SK-N-SH (cell line): Measurements from ENCODE around the gene CHCHD6. TPM values are rescaled to one million over a fixed set of nuclear protein-coding genes. Genes with fewer than 3 reads are reported as not detected.

ENCODE experiments used
- CTCF ChIA-PET: fragments of 300-600, 350-600 bp; formaldehyde crosslinking; extraction: SDS; loops from one replicate; lab custom pipeline; 2021; lab: Yijun Ruan, JAX
- POLR2A ChIA-PET: fragments of 350-600 bp; sonication (Branson Sonifier 250); formaldehyde crosslinking; extraction: SDS; loops from one replicate; lab custom pipeline; 2020; ENCODE audit warnings: antibody characterized with exemption, inconsistent platforms; lab: Yijun Ruan, JAX
- DNase-seq: peaks from one replicate; pipeline ENCODE4 v3.0.0; 2012
- H2AFZ ChIP-seq: fragments of 200-600 bp; sonication (generic); 2 replicates; pipeline ENCODE4 v1.8.1; 2016; ENCODE audit warnings: antibody characterized with exemption, mild to moderate bottlenecking, low read depth
- H3F3A ChIP-seq: fragments of 200-600 bp; sonication (generic); replicated peaks from 2 replicates; pipeline ENCODE3; 2016; ENCODE audit warnings: antibody characterized with exemption, mild to moderate bottlenecking; ENCODE audit not compliant: insufficient read depth
- H3K27ac ChIP-seq, 2 experiments: fragments of 200-500 bp in 1 of 2; fragments of 200-600 bp in 1 of 2; sonication (Bioruptor generic) in 1 of 2; sonication (generic), shearing (Covaris generic) in 1 of 2; 2 replicates each; pipeline versions ENCODE4 v1.5.1 to v1.6.1; 2014 to 2016; ENCODE audit warnings: low read depth in 2 of 2, inconsistent platforms in 1 of 2, low read length in 1 of 2, mild to moderate bottlenecking in 1 of 2, mixed read lengths in 1 of 2
- H3K27me3 ChIP-seq: fragments of 200-600 bp; sonication (generic), shearing (Covaris generic); 2 replicates; pipeline ENCODE4 v1.6.1; 2016; ENCODE audit warnings: mixed run types; ENCODE audit not compliant: insufficient read depth
- H3K36me3 ChIP-seq, 2 experiments: fragments of 200-500 bp in 1 of 2; fragments of 200-600 bp in 1 of 2; sonication (Bioruptor generic) in 1 of 2; sonication (generic) in 1 of 2; replicated peaks in 1 of 2; 2 replicates each; pipeline versions ENCODE3 to v1.5.1; 2014 to 2016; ENCODE audit warnings: low read length in 1 of 2, mild to moderate bottlenecking in 1 of 2; ENCODE audit not compliant: insufficient read depth in 2 of 2, control insufficient read depth in 1 of 2
- H3K4me1 ChIP-seq, 2 experiments: fragments of 200-500 bp in 1 of 2; fragments of 200-600 bp in 1 of 2; sonication (Bioruptor generic) in 1 of 2; sonication (generic), shearing (Covaris generic) in 1 of 2; 2 replicates each; pipeline versions ENCODE4 v1.5.1 to v1.6.1; 2014 to 2016; ENCODE audit warnings: low read depth in 1 of 2, low read length in 1 of 2, mixed run types in 1 of 2; ENCODE audit not compliant: insufficient read depth in 2 of 2, control insufficient read depth in 1 of 2
- H3K4me2 ChIP-seq: fragments of 200-600 bp; sonication (generic), shearing (Covaris generic); 2 replicates; pipeline ENCODE4 v1.6.1; 2017; ENCODE audit warnings: mixed run types
- H3K4me3 ChIP-seq, 2 experiments: fragments of 200-500 bp in 1 of 2; fragments of 200-600 bp in 1 of 2; sonication (Bioruptor generic) in 1 of 2; sonication (generic), shearing (Covaris generic) in 1 of 2; 2 replicates each; pipeline versions ENCODE4 v1.5.1 to v1.8.1; 2014 to 2016; ENCODE audit warnings: low read depth in 2 of 2, inconsistent platforms in 1 of 2, low read length in 1 of 2, mild to moderate bottlenecking in 1 of 2, mixed read lengths in 1 of 2, moderate library complexity in 1 of 2
- H3K79me2 ChIP-seq: fragments of 200-600 bp; sonication (generic); 2 replicates; pipeline ENCODE4 v1.8.1; 2017; ENCODE audit warnings: mild to moderate bottlenecking; ENCODE audit not compliant: insufficient read depth
- H3K9ac ChIP-seq: fragments of 200-600 bp; sonication (generic); 2 replicates; pipeline ENCODE4 v1.6.1; 2017; ENCODE audit warnings: mixed run types
- H3K9me2 ChIP-seq: fragments of 200-600 bp; sonication (generic); 2 replicates; pipeline ENCODE4 v1.6.1; 2017; ENCODE audit warnings: mixed run types
- H3K9me3 ChIP-seq: fragments of 200-600 bp; sonication (generic); 2 replicates; pipeline ENCODE4 v1.6.1; 2017; ENCODE audit warnings: mixed run types, mild to moderate bottlenecking, moderate library complexity
- H4K20me1 ChIP-seq: fragments of 200-600 bp; sonication (generic); 2 replicates; pipeline ENCODE4 v1.6.1; 2017; ENCODE audit warnings: mild to moderate bottlenecking, mixed run types; ENCODE audit not compliant: insufficient read depth
- ELF1 ChIP-seq: IDR thresholded peaks from 2 replicates; pipeline ENCODE4 v1.4.0; 2012
- EP300 ChIP-seq, 2 experiments: IDR thresholded peaks; 2 replicates each; pipeline versions ENCODE4 v1.4.0 to v1.6.1; 2012; ENCODE audit warnings: borderline replicate concordance in 1 of 2, low read depth in 1 of 2, low read length in 1 of 2
- FOXJ3 ChIP-seq: sonication (generic); formaldehyde crosslinking; IDR thresholded peaks from 2 replicates; pipeline ENCODE4 v1.5.1; 2020; ENCODE audit warnings: mild to moderate bottlenecking, missing genetic modification reagents
- FOXM1 ChIP-seq: IDR thresholded peaks from 2 replicates; pipeline ENCODE4 v1.4.0; 2012; ENCODE audit warnings: low read depth, mild to moderate bottlenecking
- GABPA ChIP-seq: IDR thresholded peaks from 2 replicates; pipeline ENCODE4 v1.4.0; 2012; ENCODE audit warnings: low read depth, mild to moderate bottlenecking
- JUND ChIP-seq: IDR thresholded peaks from 2 replicates; pipeline ENCODE4 v1.4.0; 2012
- MXI1 ChIP-seq: IDR thresholded peaks from 2 replicates; pipeline ENCODE4 v1.6.1; 2012; ENCODE audit warnings: mild to moderate bottlenecking, low read depth, low read length, improper control_type of control experiment
- NFIC ChIP-seq: IDR thresholded peaks from 2 replicates; pipeline ENCODE4 v1.4.0; 2012; ENCODE audit warnings: borderline replicate concordance
- NRF1 ChIP-seq: IDR thresholded peaks from 2 replicates; pipeline ENCODE4 v1.6.1; 2012; ENCODE audit warnings: low read depth, mild to moderate bottlenecking, low read length
- RXRA ChIP-seq: IDR thresholded peaks from 2 replicates; pipeline ENCODE4 v1.4.0; 2012; ENCODE audit warnings: low read depth, mild to moderate bottlenecking, borderline replicate concordance
- SMC3 ChIP-seq: IDR thresholded peaks from 2 replicates; pipeline ENCODE4 v1.6.1; 2012; ENCODE audit warnings: low read depth, low read length, improper control_type of control experiment
- TEAD4 ChIP-seq: IDR thresholded peaks from 2 replicates; pipeline ENCODE4 v1.4.0; 2012; ENCODE audit warnings: mild to moderate bottlenecking, borderline replicate concordance; ENCODE audit not compliant: insufficient read depth
- YY1 ChIP-seq: IDR thresholded peaks from 2 replicates; pipeline ENCODE4 v1.4.0; 2012; ENCODE audit warnings: low read depth, mild to moderate bottlenecking
- WGBS: methylation state at CpG from one replicate; pipeline ENCODE4 v1.1.6; 2017; ENCODE audit warnings: low lambda C conversion rate; 5-methylcytosine and 5-hydroxymethylcytosine counted together
- polyA plus RNA-seq, 3 experiments: library from polyadenylated mRNA; depleted of rRNA; stranded (reverse); fragments of >200 nt; gene quantifications; 2 replicates each; pipeline ENCODE4 v1.2.3, GENCODE V29; 2012
- TF ChIP-seq, protein P1 (sequence below): fragments of 150-350 bp; IDR thresholded peaks from 2 replicates; pipeline ENCODE4 v1.6.1; 2016; ENCODE audit warnings: mild to moderate bottlenecking, low read depth, low read length
- TF ChIP-seq, protein P2 (sequence below): IDR thresholded peaks from 2 replicates; pipeline ENCODE4; 2012
- TF ChIP-seq, protein P3 (sequence below): fragments of 150-350 bp; IDR thresholded peaks from 2 replicates; pipeline ENCODE4 v1.6.1; 2017; ENCODE audit warnings: antibody characterized with exemption, low read length, low read depth, borderline replicate concordance
- TF ChIP-seq, protein P4 (sequence below): IDR thresholded peaks from 2 replicates; pipeline ENCODE4 v1.4.0; 2012; ENCODE audit warnings: low read depth, borderline replicate concordance

Gene CHCHD6
- polyA plus RNA-seq, 1 of the 3 experiments (the other 2 are of a cell fraction), result 42.5 TPM

DNA sequence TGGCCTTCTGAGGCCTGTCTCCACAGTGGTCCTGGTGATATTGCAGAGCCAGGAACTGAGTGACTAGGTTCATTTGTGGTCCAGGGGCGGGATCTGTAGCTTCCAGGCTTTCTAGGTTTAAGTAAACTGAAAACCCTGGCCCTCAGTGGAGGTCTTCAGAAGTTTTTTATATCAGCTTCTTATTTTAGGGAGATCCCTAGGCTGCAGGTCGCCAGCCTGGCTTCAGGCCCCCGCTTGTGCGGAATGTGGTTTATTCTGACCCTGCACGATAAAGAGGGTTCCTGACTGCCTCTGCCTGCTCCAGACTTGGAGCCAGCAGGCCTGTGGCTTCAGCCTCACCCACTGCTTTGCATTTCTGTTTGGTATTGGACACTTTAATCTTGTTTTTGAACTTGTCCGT is 145.0 kb downstream of the CHCHD6 start:
- Histone ChIP-seq H3K79me2 (no peaks in the 10 kb centered on the region), H4K20me1 (no peaks in the 10 kb centered on the region), H3K9ac (no peak overlapping the region), H3K4me3 (no peak overlapping the region), H3F3A (no peaks in the 10 kb centered on the region), H2AFZ (no peak overlapping the region), H3K27me3 (no peaks in the 10 kb centered on the region), H3K9me2 (no peaks in the 10 kb centered on the region), H3K4me2 (no peak overlapping the region), H3K36me3 (no peaks in the 10 kb centered on the region), H3K27ac (no peak overlapping the region), H3K9me3 (no peaks in the 10 kb centered on the region), H3K4me1 (peaks cover 0 to 3% of the 10 kb centered on the region in 2 experiments; a peak in 1 of 4 replicates)
- POLR2A ChIA-PET, result no interaction called here
- CTCF ChIA-PET, result interaction anchor here (0.6 to 0.9 kb wide), 2 partner anchors 68 to 124 kb away, joined by 3 read pairs; no protein-coding TSS in a partner anchor
- 94% methylated on average over 6 of the region's 6 CpGs for WGBS
- DNase-seq, result no peak
- TF ChIP-seq FOXJ3 (no peak), SMC3 (no peak), GABPA (no peak), JUND (no peak), NFIC (no peak), MXI1 (no peak), FOXM1 (no peak), RXRA (no peak), YY1 (no peak), TEAD4 (no peak), EP300 (IDR thresholded peaks at IDR 0.05; ENCODE audit: borderline replicate concordance in 1 of 2, low read depth in 1 of 2, low read length in 1 of 2) (no peak), ELF1 (no peak), NRF1 (no peak)
- TF ChIP-seq, protein P1, sequence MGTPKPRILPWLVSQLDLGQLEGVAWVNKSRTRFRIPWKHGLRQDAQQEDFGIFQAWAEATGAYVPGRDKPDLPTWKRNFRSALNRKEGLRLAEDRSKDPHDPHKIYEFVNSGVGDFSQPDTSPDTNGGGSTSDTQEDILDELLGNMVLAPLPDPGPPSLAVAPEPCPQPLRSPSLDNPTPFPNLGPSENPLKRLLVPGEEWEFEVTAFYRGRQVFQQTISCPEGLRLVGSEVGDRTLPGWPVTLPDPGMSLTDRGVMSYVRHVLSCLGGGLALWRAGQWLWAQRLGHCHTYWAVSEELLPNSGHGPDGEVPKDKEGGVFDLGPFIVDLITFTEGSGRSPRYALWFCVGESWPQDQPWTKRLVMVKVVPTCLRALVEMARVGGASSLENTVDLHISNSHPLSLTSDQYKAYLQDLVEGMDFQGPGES, result no peak
- TF ChIP-seq, protein P2, sequence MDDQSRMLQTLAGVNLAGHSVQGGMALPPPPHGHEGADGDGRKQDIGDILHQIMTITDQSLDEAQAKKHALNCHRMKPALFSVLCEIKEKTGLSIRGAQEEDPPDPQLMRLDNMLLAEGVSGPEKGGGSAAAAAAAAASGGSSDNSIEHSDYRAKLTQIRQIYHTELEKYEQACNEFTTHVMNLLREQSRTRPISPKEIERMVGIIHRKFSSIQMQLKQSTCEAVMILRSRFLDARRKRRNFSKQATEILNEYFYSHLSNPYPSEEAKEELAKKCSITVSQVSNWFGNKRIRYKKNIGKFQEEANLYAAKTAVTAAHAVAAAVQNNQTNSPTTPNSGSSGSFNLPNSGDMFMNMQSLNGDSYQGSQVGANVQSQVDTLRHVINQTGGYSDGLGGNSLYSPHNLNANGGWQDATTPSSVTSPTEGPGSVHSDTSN, result no peak
- TF ChIP-seq, protein P3, sequence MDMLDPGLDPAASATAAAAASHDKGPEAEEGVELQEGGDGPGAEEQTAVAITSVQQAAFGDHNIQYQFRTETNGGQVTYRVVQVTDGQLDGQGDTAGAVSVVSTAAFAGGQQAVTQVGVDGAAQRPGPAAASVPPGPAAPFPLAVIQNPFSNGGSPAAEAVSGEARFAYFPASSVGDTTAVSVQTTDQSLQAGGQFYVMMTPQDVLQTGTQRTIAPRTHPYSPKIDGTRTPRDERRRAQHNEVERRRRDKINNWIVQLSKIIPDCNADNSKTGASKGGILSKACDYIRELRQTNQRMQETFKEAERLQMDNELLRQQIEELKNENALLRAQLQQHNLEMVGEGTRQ, result no peak
- TF ChIP-seq, protein P4, sequence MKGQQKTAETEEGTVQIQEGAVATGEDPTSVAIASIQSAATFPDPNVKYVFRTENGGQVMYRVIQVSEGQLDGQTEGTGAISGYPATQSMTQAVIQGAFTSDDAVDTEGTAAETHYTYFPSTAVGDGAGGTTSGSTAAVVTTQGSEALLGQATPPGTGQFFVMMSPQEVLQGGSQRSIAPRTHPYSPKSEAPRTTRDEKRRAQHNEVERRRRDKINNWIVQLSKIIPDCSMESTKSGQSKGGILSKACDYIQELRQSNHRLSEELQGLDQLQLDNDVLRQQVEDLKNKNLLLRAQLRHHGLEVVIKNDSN, result no peak
- TF ChIP-seq, all 33 proteins: peak for 0
